HAP-1 (cell line): Measurements from ENCODE around the gene SLC15A3.
"Not testable (repeated sequence)": the region's sequence is repeated elsewhere in the genome, so short reads cannot be mapped to it uniquely, and the experiment has no call there.

Experiments
- DNase-seq, 2 experiments: peaks; one replicate each; pipeline ENCODE4 v3.0.0-alpha.2; 2016 to 2020; ENCODE audit warnings: low spot score in 2 of 2
- H3K27me3 ChIP-seq: fragments of 250-450 bp; sonication (Bioruptor Pico); 2 replicates; pipeline ENCODE4 v1.5.1; 2020; ENCODE audit warnings: low read depth, mild to moderate bottlenecking, moderate library complexity
- H3K36me3 ChIP-seq: fragments of 250-450 bp; sonication (Bioruptor Pico); replicated peaks from 2 replicates; pipeline ENCODE4 v1.5.1; 2020; ENCODE audit warnings: mild to moderate bottlenecking
- H3K4me1 ChIP-seq: fragments of 250-450 bp; sonication (Bioruptor Pico); 2 replicates; pipeline ENCODE4 v1.5.1; 2020; ENCODE audit warnings: mild to moderate bottlenecking
- H3K4me3 ChIP-seq: fragments of 250-450 bp; sonication (Bioruptor Pico); 2 replicates; pipeline ENCODE4 v1.5.1; 2020; ENCODE audit warnings: mild to moderate bottlenecking, moderate library complexity
- H3K9me3 ChIP-seq: fragments of 250-450 bp; sonication (Bioruptor Pico); 2 replicates; pipeline ENCODE4 v1.5.1; 2020; ENCODE audit warnings: mild to moderate bottlenecking, moderate library complexity
- in situ Hi-C: fragments of 300-500 bp; cut with MboI; formaldehyde crosslinking; loops from 3 replicates; pipeline ENCODE4 v1.14.3; 2020; ENCODE audit warnings: low sequenced_read_pairs, inconsistent platforms, mixed read lengths

The SLC15A3 gene

GRCh38 chr11:60917267-60917666 is 34.7 kb downstream of the SLC15A3 start:
- no peak for DNase-seq
- Histone ChIP-seq H3K4me1 (peaks cover 17% of the 10 kb centered on the region), H3K36me3 (peaks cover 42% of the 10 kb centered on the region), H3K27me3 (no peaks in the 10 kb centered on the region), H3K4me3 (no peak overlapping the region), H3K9me3 (no peaks in the 10 kb centered on the region)
- in situ Hi-C loops: loop anchor here (25.0 kb wide), 1 partner anchor 805 kb away; no protein-coding TSS in a partner anchor

- H3K27me3 ChIP-seq: no peaks in the 10 kb centered on the region
- peaks cover 17% of the 10 kb centered on the region for H3K4me1 ChIP-seq
- DNase-seq: no peak
- no peak overlapping the region for H3K4me3 ChIP-seq
- in situ Hi-C loops: loop anchor here (25.0 kb wide), 1 partner anchor 804 kb away; no protein-coding TSS in a partner anchor
- H3K36me3 ChIP-seq: peaks cover 36% of the 10 kb centered on the region
- H3K9me3 ChIP-seq: no peaks in the 10 kb centered on the region
Observed at GRCh38 chr11:60916669-60917206, 35.2 kb downstream of the SLC15A3 start.

- Histone ChIP-seq H3K4me3 (peak overlapping the region; percentile 63), H3K36me3 (peaks cover 23% of the 10 kb centered on the region), H3K4me1 (peaks cover 17% of the 10 kb centered on the region), H3K27me3 (peaks cover 3% of the 10 kb centered on the region), H3K9me3 (no peaks in the 10 kb centered on the region)
- in situ Hi-C loops: loop anchor here (25.0 kb wide), 1 partner anchor 803 kb away; no protein-coding TSS in a partner anchor
- peak; percentile 91 to 96 for DNase-seq
Observed at GRCh38 chr11:60915248-60915914, 36.6 kb downstream of the SLC15A3 start.

GRCh38 chr11:60914633-60915247 is 37.2 kb downstream of the SLC15A3 start:
- in situ Hi-C loops: loop anchor here (25.0 kb wide), 1 partner anchor 802 kb away; no protein-coding TSS in a partner anchor
- H3K4me1 ChIP-seq: peaks cover 17% of the 10 kb centered on the region
- DNase-seq: peak in 1 of 2 experiments; percentile 50

GRCh38 chr11:60913793-60914632 is 38.0 kb downstream of the SLC15A3 start, which contains the start of gene TMEM109:
Gene TMEM109, plus strand, starts transcription at chr11:60914158. Its CDS starts 5,536 bp downstream, at chr11:60919694.
- H3K36me3 ChIP-seq: peaks cover 11% of the 10 kb centered on the region
- in situ Hi-C loops: loop anchor here (25.0 kb wide), 1 partner anchor 802 kb away; no protein-coding TSS in a partner anchor
- H3K4me3 ChIP-seq: peak within 1 kb of the TSS; percentile 63
- peak; percentile 86 to 89 for DNase-seq
- peaks cover 17% of the 10 kb centered on the region for H3K4me1 ChIP-seq
- peaks cover 9% of the 10 kb centered on the region for H3K27me3 ChIP-seq
- H3K9me3 ChIP-seq: no peaks in the 10 kb centered on the region

More at GRCh38 chr11:60914633-60915247, 37.2 kb downstream of the SLC15A3 start:
- Histone ChIP-seq H3K36me3 (peaks cover 16% of the 10 kb centered on the region), H3K27me3 (peaks cover 3% of the 10 kb centered on the region), H3K9me3 (no peaks in the 10 kb centered on the region), H3K4me3 (peak overlapping the region; percentile 63)

- peaks cover 15% of the 10 kb centered on the region for H3K4me1 ChIP-seq
- peaks cover 14% of the 10 kb centered on the region for H3K27me3 ChIP-seq
- H3K9me3 ChIP-seq: no peaks in the 10 kb centered on the region
- DNase-seq: no peak
- H3K4me3 ChIP-seq: no peak overlapping the region
- H3K36me3 ChIP-seq: peaks cover 6% of the 10 kb centered on the region
- in situ Hi-C loops: loop anchor here (25.0 kb wide), 1 partner anchor 801 kb away; no protein-coding TSS in a partner anchor
Observed at GRCh38 chr11:60912851-60913528, 39.0 kb downstream of the SLC15A3 start.

GRCh38 chr11:60912223-60912850 is 39.6 kb downstream of the SLC15A3 start:
- in situ Hi-C loops: loop anchor here (25.0 kb wide), 1 partner anchor 800 kb away; no protein-coding TSS in a partner anchor
- H3K4me3 ChIP-seq: no peak overlapping the region
- peaks cover 14% of the 10 kb centered on the region for H3K27me3 ChIP-seq
- DNase-seq: no peak
- H3K9me3 ChIP-seq: no peaks in the 10 kb centered on the region
- peaks cover 6% of the 10 kb centered on the region for H3K36me3 ChIP-seq
- H3K4me1 ChIP-seq: peaks cover 13% of the 10 kb centered on the region

GRCh38 chr11:60910711-60911380 is 41.1 kb downstream of the SLC15A3 start:
- Histone ChIP-seq H3K4me3 (no peak overlapping the region), H3K27me3 (peaks cover 14% of the 10 kb centered on the region), H3K4me1 (peaks cover 7% of the 10 kb centered on the region), H3K36me3 (peaks cover 6% of the 10 kb centered on the region; the same call in 1 of the 2 replicates), H3K9me3 (no peaks in the 10 kb centered on the region)
- in situ Hi-C loops: loop anchor here (25.0 kb wide), 1 partner anchor 799 kb away; no protein-coding TSS in a partner anchor
- no peak for DNase-seq

GRCh38 chr11:60910281-60910687 is 41.7 kb downstream of the SLC15A3 start:
- peaks cover 4% of the 10 kb centered on the region; the same call in 1 of the 2 replicates for H3K36me3 ChIP-seq
- H3K4me1 ChIP-seq: peaks cover 3% of the 10 kb centered on the region; the same call in 1 of the 2 replicates
- H3K4me3 ChIP-seq: no peak overlapping the region
- no peaks in the 10 kb centered on the region for H3K9me3 ChIP-seq
- no peak for DNase-seq
- in situ Hi-C loops: loop anchor here (25.0 kb wide), 1 partner anchor 798 kb away; no protein-coding TSS in a partner anchor
- peaks cover 14% of the 10 kb centered on the region for H3K27me3 ChIP-seq

GRCh38 chr11:60909680-60910280 is 42.2 kb downstream of the SLC15A3 start:
- in situ Hi-C loops: loop anchor here (25.0 kb wide), 1 partner anchor 797 kb away; no protein-coding TSS in a partner anchor
- H3K27me3 ChIP-seq: peaks cover 14% of the 10 kb centered on the region
- not testable (repeated sequence) for H3K9me3 ChIP-seq, DNase-seq, H3K4me1 ChIP-seq, H3K36me3 ChIP-seq, H3K4me3 ChIP-seq

GRCh38 chr11:60908803-60909202 is 43.2 kb downstream of the SLC15A3 start:
- Histone ChIP-seq H3K27me3 (peaks cover 14% of the 10 kb centered on the region), H3K36me3 (peaks cover 7% of the 10 kb centered on the region), H3K4me1 (peaks cover 6% of the 10 kb centered on the region), H3K9me3 (no peaks in the 10 kb centered on the region), H3K4me3 (no peak overlapping the region)
- DNase-seq: no peak
- in situ Hi-C loops: loop anchor here (25.0 kb wide), 1 partner anchor 797 kb away; no protein-coding TSS in a partner anchor
